ENCODE measurements around the gene IRF2BP1.
"Not testable (repeated sequence)": the region's sequence is repeated elsewhere in the genome, so short reads cannot be mapped to it uniquely, and the experiment has no call there.

GRCh38 chr19:45895983-45896599 lies 10.2 kb upstream of the IRF2BP1 start:
- TF ChIP-seq CTCF (IDR thresholded peaks at IDR 0.05; ENCODE audit: low read depth, low read length, missing input control); ATF3 (IDR thresholded peaks at IDR 0.05); MAX (IDR thresholded peaks at IDR 0.05); HNF4A (conservative IDR thresholded peaks at IDR 0.05); TAF1 (conservative IDR thresholded peaks at IDR 0.05): not testable (repeated sequence)

Measured in liver (tissue), 3 donors.